Measurements from ENCODE around the gene GRIN1.

DNA sequence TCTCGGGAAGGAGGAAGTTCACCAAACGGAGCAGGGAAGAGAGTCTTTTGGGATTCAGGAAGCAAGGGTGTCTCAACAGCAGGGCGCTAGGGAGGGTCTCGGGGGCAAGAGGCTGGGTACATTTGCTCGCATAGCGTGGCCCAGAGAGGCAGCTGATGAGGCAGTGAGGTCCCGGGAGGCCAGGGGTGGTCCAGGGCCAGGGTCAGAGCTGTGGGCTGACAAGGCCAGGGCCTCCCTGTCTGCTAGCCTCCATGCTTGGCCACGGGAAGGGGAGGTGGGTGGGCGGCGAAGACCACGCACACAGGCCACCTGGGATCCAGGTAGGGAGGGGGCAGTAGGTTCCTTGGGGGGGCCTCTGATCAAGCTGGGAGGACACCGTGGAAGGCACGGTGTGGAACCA is 72.6 kb downstream of the GRIN1 start:
- TF ChIP-seq, protein P1, sequence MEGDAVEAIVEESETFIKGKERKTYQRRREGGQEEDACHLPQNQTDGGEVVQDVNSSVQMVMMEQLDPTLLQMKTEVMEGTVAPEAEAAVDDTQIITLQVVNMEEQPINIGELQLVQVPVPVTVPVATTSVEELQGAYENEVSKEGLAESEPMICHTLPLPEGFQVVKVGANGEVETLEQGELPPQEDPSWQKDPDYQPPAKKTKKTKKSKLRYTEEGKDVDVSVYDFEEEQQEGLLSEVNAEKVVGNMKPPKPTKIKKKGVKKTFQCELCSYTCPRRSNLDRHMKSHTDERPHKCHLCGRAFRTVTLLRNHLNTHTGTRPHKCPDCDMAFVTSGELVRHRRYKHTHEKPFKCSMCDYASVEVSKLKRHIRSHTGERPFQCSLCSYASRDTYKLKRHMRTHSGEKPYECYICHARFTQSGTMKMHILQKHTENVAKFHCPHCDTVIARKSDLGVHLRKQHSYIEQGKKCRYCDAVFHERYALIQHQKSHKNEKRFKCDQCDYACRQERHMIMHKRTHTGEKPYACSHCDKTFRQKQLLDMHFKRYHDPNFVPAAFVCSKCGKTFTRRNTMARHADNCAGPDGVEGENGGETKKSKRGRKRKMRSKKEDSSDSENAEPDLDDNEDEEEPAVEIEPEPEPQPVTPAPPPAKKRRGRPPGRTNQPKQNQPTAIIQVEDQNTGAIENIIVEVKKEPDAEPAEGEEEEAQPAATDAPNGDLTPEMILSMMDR (IDR thresholded peaks at IDR 0.05; ENCODE audit: low read depth, low read length): no peak
- TF ChIP-seq POLR2A (IDR thresholded peaks at IDR 0.05; ENCODE audit: extremely low read depth, insufficient read length) (no peak), MYC (IDR thresholded peaks at IDR 0.05; ENCODE audit: low read depth, low read length) (no peak)
- TF ChIP-seq, protein P2, sequence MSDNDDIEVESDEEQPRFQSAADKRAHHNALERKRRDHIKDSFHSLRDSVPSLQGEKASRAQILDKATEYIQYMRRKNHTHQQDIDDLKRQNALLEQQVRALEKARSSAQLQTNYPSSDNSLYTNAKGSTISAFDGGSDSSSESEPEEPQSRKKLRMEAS (IDR thresholded peaks at IDR 0.05; ENCODE audit: low read depth, low read length): no peak

Measured in NB4 (cell line).